CD4-positive, alpha-beta T cell treated with Interleukin-4 for 1 hour (primary cell): Measurements from ENCODE around the gene H2BW1.
"Not testable (repeated sequence)": the region's sequence is repeated elsewhere in the genome, so short reads cannot be mapped to it uniquely, and the experiment has no call there.

Source experiments
- DNase-seq, 2 donors: peaks; one replicate each; pipeline ENCODE4 v3.0.0-alpha.2; 2020 to 2022

H2BW1 gene

GRCh38 chrX:104013606-104014005, at the start of gene H2BW1:
Gene H2BW1 (minus strand): TSS chrX:104013708. CDS start chrX:104013576, 132 bp downstream.
- no peak for DNase-seq

- not testable (repeated sequence) for DNase-seq
Measured at GRCh38 chrX:104062636-104063035, 49.1 kb upstream of the H2BW1 start.

- not testable (repeated sequence) for DNase-seq
Measured at GRCh38 chrX:104054956-104055355, 41.4 kb upstream of the H2BW1 start.

GRCh38 chrX:104047171-104047570, 33.7 kb upstream of the H2BW1 start:
- DNase-seq: no peak

- no peak for DNase-seq
Measured at GRCh38 chrX:104045642-104046041, 32.1 kb upstream of the H2BW1 start.

GRCh38 chrX:104041003-104041402, 27.5 kb upstream of the H2BW1 start:
- DNase-seq: no peak

GRCh38 chrX:104039689-104040505, 26.4 kb upstream of the H2BW1 start, which contains the start of gene H2BW2:
Gene H2BW2 (plus strand): TSS chrX:104039956. CDS start chrX:104039995, 39 bp downstream.
- DNase-seq: no peak

- no peak for DNase-seq
Measured at GRCh38 chrX:104018126-104018525, 4.6 kb upstream of the H2BW1 start.

- not testable (repeated sequence) for DNase-seq
Measured at GRCh38 chrX:104015576-104015975, 2.1 kb upstream of the H2BW1 start.

- no peak for DNase-seq
Measured at GRCh38 chrX:104013158-104013557, 350 bp downstream of the H2BW1 start.

GRCh38 chrX:104008831-104009230, 4.7 kb downstream of the H2BW1 start:
- no peak for DNase-seq

- no peak for DNase-seq
Measured at GRCh38 chrX:103999234-103999633, 14.3 kb downstream of the H2BW1 start.

- not testable (repeated sequence) for DNase-seq
Measured at GRCh38 chrX:103983508-103983907, 30.0 kb downstream of the H2BW1 start.

- not testable (repeated sequence) for DNase-seq
Measured at GRCh38 chrX:103962411-103963278, 50.9 kb downstream of the H2BW1 start, which contains the start of gene TMSB15B. Gene TMSB15B (plus strand): TSS chrX:103962627.
